ENCODE data around the gene MATR3.

The MATR3 gene

DNA sequence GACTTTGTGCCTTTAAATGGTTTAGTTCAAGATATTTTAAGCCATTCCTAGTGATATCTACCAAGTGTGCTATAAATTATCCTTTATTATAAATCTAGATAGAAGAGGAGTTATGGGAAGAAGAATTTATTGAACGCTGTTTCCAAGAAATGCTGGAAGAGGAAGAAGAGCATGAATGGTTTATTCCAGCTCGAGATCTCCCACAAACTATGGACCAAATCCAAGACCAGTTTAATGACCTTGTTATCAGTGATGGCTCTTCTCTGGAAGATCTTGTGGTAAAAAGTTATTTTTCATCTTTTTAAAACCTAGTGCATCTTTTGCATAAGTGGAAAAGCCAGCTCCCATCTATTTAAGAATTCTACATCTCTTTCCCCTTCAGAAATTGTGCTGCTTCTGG, 70.9 kb downstream of the MATR3 start:
- Histone ChIP-seq H3K4me1 (ENCODE audit: control insufficient read depth, low read depth, low read length) (no peaks in the 10 kb centered on the region), H3K4me3 (ENCODE audit: low read length) (no peak overlapping the region), H3K36me3 (ENCODE audit: control insufficient read depth, low read depth, low read length) (peaks cover 52% of the 10 kb centered on the region), H3K9ac (ENCODE audit: low read length) (no peak overlapping the region), H3K27ac (ENCODE audit: low read length) (no peak overlapping the region), H3K9me3 (ENCODE audit: control insufficient read depth, low read depth, low read length) (no peaks in the 10 kb centered on the region), H3K27me3 (ENCODE audit: control insufficient read depth, insufficient read depth, low read length) (no peaks in the 10 kb centered on the region)

DNA sequence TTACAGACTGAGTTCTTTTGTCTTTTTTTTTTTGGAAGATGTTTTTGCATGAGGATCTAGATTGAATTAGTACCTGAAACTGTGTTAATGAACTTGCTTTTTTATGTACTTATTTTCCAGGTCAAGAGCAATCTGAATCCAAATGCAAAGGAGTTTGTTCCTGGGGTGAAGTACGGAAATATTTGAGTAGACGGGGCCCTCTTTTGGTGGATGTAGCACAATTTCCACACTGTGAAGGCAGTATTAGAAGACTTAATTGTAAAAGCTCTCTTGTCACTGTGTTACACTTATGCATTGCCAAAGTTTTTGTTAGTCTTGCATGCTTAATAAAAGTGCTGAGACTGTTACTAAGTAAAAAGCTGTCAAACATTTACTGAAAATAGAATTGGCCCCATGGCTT, 75.1 kb downstream of the MATR3 start:
- no peaks in the 10 kb centered on the region for H3K4me1 ChIP-seq (ENCODE audit: control insufficient read depth, low read depth, low read length)
- no peaks in the 10 kb centered on the region for H3K9me3 ChIP-seq (ENCODE audit: control insufficient read depth, low read depth, low read length)
- H3K27me3 ChIP-seq (ENCODE audit: control insufficient read depth, insufficient read depth, low read length), result no peaks in the 10 kb centered on the region
- no peak overlapping the region for H3K4me3 ChIP-seq (ENCODE audit: low read length)
- H3K36me3 ChIP-seq (ENCODE audit: control insufficient read depth, low read depth, low read length), result peaks cover 66% of the 10 kb centered on the region
- no peak overlapping the region for H3K27ac ChIP-seq (ENCODE audit: low read length)
- H3K9ac ChIP-seq (ENCODE audit: low read length), result no peak overlapping the region

- Histone ChIP-seq H3K27me3 (ENCODE audit: control insufficient read depth, insufficient read depth, low read length) (no peaks in the 10 kb centered on the region), H3K9me3 (ENCODE audit: control insufficient read depth, low read depth, low read length) (no peaks in the 10 kb centered on the region)
These were observed 75.6 kb downstream of the MATR3 start for GRCh38 chr5:139369181-139369580.

DNA sequence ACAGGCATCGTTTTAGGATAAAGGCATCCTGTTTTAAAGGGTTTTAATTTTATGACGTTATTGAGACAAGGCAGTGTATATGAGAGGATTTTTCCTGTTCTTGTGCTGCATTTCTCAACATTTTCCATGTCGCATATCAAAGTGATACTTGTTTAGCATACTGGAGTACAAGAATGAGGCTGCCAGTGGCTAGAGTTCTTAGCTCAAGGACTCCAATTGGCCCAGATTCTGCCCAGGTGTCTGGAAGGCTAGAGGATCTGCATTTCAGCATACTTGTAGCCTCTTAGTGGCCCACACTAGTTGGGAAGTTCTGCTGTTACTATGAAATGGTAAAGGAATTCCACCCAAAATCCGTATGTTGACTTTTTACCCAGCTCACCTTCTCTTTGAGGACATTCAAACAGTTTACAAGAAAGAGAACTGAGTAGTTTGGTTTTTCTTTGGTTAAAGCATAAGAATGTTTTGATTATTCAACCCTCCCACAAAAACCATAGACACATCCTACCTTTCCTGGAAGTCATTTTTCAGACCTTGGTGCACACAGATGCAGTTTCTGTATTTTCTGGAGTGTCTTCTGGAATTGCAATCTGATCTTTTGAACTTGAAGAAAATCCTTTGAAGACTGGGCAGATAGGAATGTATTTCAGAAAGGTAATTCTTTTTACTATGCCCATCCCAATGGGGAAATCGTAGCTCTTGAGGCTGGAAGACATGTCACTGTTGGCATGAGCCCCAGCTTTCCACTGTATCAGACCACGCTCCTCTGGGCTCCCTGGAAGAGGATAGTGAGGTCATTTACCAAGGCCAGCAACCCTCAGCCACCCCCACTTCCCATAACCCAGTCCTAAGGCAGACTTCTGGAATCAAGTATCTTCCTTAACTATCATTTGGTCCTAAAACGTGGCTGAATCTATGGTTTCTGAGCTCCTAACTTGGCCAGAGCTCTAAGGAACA, 78.2 kb downstream of the MATR3 start:
- Histone ChIP-seq H3K27me3 (ENCODE audit: control insufficient read depth, insufficient read depth, low read length) (no peaks in the 10 kb centered on the region), H3K4me1 (ENCODE audit: control insufficient read depth, low read depth, low read length) (no peaks in the 10 kb centered on the region), H3K4me3 (ENCODE audit: low read length) (no peak overlapping the region), H3K36me3 (ENCODE audit: control insufficient read depth, low read depth, low read length) (peaks cover 39% of the 10 kb centered on the region), H3K9me3 (ENCODE audit: control insufficient read depth, low read depth, low read length) (no peaks in the 10 kb centered on the region), H3K27ac (ENCODE audit: low read length) (no peak overlapping the region), H3K9ac (ENCODE audit: low read length) (no peak overlapping the region)

More at GRCh38 chr5:139369181-139369580, 75.6 kb downstream of the MATR3 start:
- H3K4me3 ChIP-seq (ENCODE audit: low read length), result no peak overlapping the region
- peaks cover 60% of the 10 kb centered on the region for H3K36me3 ChIP-seq (ENCODE audit: control insufficient read depth, low read depth, low read length)
- H3K9ac ChIP-seq (ENCODE audit: low read length), result no peak overlapping the region
- H3K27ac ChIP-seq (ENCODE audit: low read length), result no peak overlapping the region
- H3K4me1 ChIP-seq (ENCODE audit: control insufficient read depth, low read depth, low read length), result no peaks in the 10 kb centered on the region

DNA sequence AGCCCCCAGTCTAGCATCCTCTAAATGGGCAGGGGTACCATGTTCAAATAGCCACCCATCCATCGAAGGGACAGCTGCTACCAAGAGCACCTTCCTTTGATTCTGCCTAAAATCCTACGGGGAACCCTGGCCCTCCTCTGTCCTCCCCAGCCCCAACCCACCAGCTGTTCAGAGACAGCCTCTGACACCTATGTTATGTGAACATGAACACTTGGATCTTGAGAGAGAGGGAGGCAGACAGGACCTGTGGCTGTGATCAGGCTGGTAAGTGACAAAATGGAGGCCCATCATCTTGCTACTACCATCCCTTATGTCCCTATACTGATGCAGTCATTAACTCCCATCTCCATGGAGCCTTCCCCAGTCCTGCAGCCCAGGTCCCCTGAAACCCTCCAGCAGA, 81.4 kb downstream of the MATR3 start:
- no peak overlapping the region for H3K4me3 ChIP-seq (ENCODE audit: low read length)
- no peak overlapping the region for H3K27ac ChIP-seq (ENCODE audit: low read length)

GRCh38 chr5:139376364-139376763, 82.8 kb downstream of the MATR3 start:
- H3K4me3 ChIP-seq (ENCODE audit: low read length), result no peak overlapping the region

More for the DNA sequence above, 81.4 kb downstream of the MATR3 start:
- Histone ChIP-seq H3K9me3 (ENCODE audit: control insufficient read depth, low read depth, low read length) (no peaks in the 10 kb centered on the region), H3K4me1 (ENCODE audit: control insufficient read depth, low read depth, low read length) (peaks cover 5% of the 10 kb centered on the region), H3K36me3 (ENCODE audit: control insufficient read depth, low read depth, low read length) (peaks cover 17% of the 10 kb centered on the region), H3K9ac (ENCODE audit: low read length) (no peak overlapping the region), H3K27me3 (ENCODE audit: control insufficient read depth, insufficient read depth, low read length) (no peaks in the 10 kb centered on the region)

GRCh38 chr5:139377226-139377625, 83.7 kb downstream of the MATR3 start:
- H3K36me3 ChIP-seq (ENCODE audit: control insufficient read depth, low read depth, low read length), result peaks cover 6% of the 10 kb centered on the region
- no peak overlapping the region for H3K27ac ChIP-seq (ENCODE audit: low read length)
- H3K9me3 ChIP-seq (ENCODE audit: control insufficient read depth, low read depth, low read length), result no peaks in the 10 kb centered on the region

More at GRCh38 chr5:139376364-139376763, 82.8 kb downstream of the MATR3 start:
- H3K9ac ChIP-seq (ENCODE audit: low read length), result no peak overlapping the region
- H3K36me3 ChIP-seq (ENCODE audit: control insufficient read depth, low read depth, low read length), result peaks cover 14% of the 10 kb centered on the region
- H3K27me3 ChIP-seq (ENCODE audit: control insufficient read depth, insufficient read depth, low read length), result no peaks in the 10 kb centered on the region
- H3K4me1 ChIP-seq (ENCODE audit: control insufficient read depth, low read depth, low read length), result peaks cover 5% of the 10 kb centered on the region
- H3K27ac ChIP-seq (ENCODE audit: low read length), result no peak overlapping the region
- H3K9me3 ChIP-seq (ENCODE audit: control insufficient read depth, low read depth, low read length), result no peaks in the 10 kb centered on the region

DNA sequence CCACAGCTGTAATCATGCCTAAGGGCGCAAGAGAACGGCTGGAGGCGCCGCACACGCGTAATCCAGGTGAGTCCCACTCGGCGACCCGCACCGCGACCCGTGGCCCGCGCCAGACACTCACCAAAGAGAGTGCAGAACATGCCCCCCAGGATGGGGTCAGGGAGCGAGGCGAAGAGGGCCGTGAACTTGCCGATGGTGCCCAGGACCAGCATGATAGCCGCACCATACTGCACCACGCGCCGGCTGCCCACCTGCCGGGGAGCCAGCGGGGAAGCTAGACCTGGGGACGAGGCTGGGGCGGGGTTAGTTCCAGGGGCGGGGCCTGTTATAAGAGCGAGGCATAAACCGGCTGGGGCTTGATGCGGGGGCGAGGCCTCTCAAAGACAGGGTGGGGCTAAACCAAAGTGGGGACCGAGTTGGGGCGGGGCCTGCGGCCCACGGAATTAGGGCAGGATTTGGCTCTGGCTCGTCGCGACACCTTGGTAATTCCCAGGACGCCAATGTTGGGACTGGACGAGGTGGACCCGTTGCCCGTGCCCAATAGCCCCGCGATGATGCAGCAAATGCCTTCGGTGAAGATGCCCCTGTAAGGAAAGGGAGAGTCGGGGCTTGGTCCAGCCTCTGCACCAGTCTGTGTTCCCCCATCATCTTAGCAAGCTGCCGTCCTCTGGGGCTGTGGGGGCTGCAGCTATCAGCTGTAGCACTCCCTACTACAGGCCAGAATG, 84.7 kb downstream of the MATR3 start:
- Histone ChIP-seq H3K4me3 (ENCODE audit: low read length) (no peak overlapping the region), H3K9ac (ENCODE audit: low read length) (no peak overlapping the region), H3K27me3 (ENCODE audit: control insufficient read depth, insufficient read depth, low read length) (no peaks in the 10 kb centered on the region), H3K4me1 (ENCODE audit: control insufficient read depth, low read depth, low read length) (peaks cover 5% of the 10 kb centered on the region), H3K27ac (ENCODE audit: low read length) (no peak overlapping the region), H3K9me3 (ENCODE audit: control insufficient read depth, low read depth, low read length) (no peaks in the 10 kb centered on the region), H3K36me3 (ENCODE audit: control insufficient read depth, low read depth, low read length) (no peaks in the 10 kb centered on the region)

More at GRCh38 chr5:139377226-139377625, 83.7 kb downstream of the MATR3 start:
- Histone ChIP-seq H3K27me3 (ENCODE audit: control insufficient read depth, insufficient read depth, low read length) (no peaks in the 10 kb centered on the region), H3K4me1 (ENCODE audit: control insufficient read depth, low read depth, low read length) (peaks cover 5% of the 10 kb centered on the region), H3K9ac (ENCODE audit: low read length) (no peak overlapping the region), H3K4me3 (ENCODE audit: low read length) (no peak overlapping the region)

- no peaks in the 10 kb centered on the region for H3K27me3 ChIP-seq (ENCODE audit: control insufficient read depth, insufficient read depth, low read length)
- no peak overlapping the region for H3K4me3 ChIP-seq (ENCODE audit: low read length)
- no peak overlapping the region for H3K27ac ChIP-seq (ENCODE audit: low read length)
- H3K9me3 ChIP-seq (ENCODE audit: control insufficient read depth, low read depth, low read length), result no peaks in the 10 kb centered on the region
- H3K4me1 ChIP-seq (ENCODE audit: control insufficient read depth, low read depth, low read length), result peaks cover 5% of the 10 kb centered on the region
- H3K36me3 ChIP-seq (ENCODE audit: control insufficient read depth, low read depth, low read length), result no peaks in the 10 kb centered on the region
- no peak overlapping the region for H3K9ac ChIP-seq (ENCODE audit: low read length)
These were observed 85.4 kb downstream of the MATR3 start for GRCh38 chr5:139378941-139379361.

DNA sequence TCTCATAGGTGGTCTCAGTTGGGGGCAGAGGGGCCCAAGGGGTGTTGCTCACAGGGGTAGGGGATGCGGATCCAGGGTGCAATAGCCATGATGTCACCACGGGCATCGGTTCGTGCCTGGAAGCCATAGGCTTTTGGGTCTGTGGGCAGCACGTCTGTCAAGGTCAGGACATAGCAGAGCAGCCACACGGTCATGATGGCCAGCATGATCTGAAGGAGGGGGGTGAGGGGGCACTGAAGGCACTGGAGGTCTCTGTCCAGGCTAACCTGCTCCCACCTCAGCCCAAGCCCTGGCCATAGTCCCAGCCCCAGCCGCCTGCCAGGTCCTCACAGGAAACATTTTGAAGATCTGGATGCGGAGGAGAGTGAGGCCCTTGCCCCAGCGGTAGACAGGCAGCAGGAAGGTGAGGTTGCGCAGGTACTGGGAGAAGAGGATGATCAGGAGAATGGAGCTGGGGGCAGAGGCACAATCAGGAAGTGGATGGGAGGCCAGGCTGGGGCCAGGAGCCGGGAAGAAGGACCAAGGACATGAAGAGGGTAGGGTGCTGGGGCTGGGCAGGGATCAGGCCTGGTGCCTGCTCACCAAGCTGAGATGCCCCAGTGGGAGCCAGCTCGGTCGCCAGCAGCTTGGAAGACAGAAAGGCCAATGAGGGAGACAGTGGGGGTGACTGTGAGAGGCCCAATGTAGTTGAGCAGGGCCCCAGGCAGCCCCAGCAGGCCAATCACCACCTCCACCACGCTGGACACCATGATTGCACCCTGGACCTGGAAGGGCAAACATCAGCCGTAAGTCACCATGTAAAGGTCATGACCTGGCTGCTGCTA, 86.3 kb downstream of the MATR3 start:
- Histone ChIP-seq H3K4me1 (ENCODE audit: control insufficient read depth, low read depth, low read length) (peaks cover 5% of the 10 kb centered on the region), H3K27me3 (ENCODE audit: control insufficient read depth, insufficient read depth, low read length) (no peaks in the 10 kb centered on the region), H3K27ac (ENCODE audit: low read length) (no peak overlapping the region), H3K4me3 (ENCODE audit: low read length) (no peak overlapping the region), H3K36me3 (ENCODE audit: control insufficient read depth, low read depth, low read length) (no peaks in the 10 kb centered on the region), H3K9ac (ENCODE audit: low read length) (no peak overlapping the region), H3K9me3 (ENCODE audit: control insufficient read depth, low read depth, low read length) (no peaks in the 10 kb centered on the region)
